ENCODE results near the gene TRABD2B.

- TF ChIP-seq CTCF (IDR thresholded peaks at IDR 0.05) (no peak), POLR2A (IDR thresholded peaks at IDR 0.05) (no peak)
Measured at GRCh38 chr1:48017716-48018115, 20.5 kb upstream of the TRABD2B start.
